Measurements from ENCODE around the gene TTLL9. TPM values are rescaled to one million over a fixed set of nuclear protein-coding genes. Genes with fewer than 3 reads are reported as not detected.
A peak's percentile ranks its signal among the peaks of the same experiment; 100 is the strongest.

Gene TTLL9
- total RNA-seq, 1 donor from 2014 or later = 0.37 TPM

- Mint-ChIP-seq H3K27me3 (ENCODE audit: low read depth) (no peaks in the 10 kb centered on the region), H3K36me3 (ENCODE audit: low read depth) (peaks cover 2% of the 10 kb centered on the region), H3K4me1 (ENCODE audit: low read depth) (peaks cover 38% of the 10 kb centered on the region), H3K9me3 (ENCODE audit: low read depth) (no peaks in the 10 kb centered on the region), H3K4me3 (ENCODE audit: unreplicated experiment) (no peak overlapping the region), H3K27ac (ENCODE audit: unreplicated experiment) (no peak overlapping the region)
- TF ChIP-seq CTCF (IDR thresholded peaks at IDR 0.05) = no peak
- no peak for DNase-seq (ENCODE audit: low spot score)
Measured at GRCh38 chr20:31838646-31839292, 31.7 kb upstream of the TTLL9 start.

- H3K4me3 Mint-ChIP-seq (ENCODE audit: unreplicated experiment) = no peak overlapping the region
- no peaks in the 10 kb centered on the region for H3K9me3 Mint-ChIP-seq (ENCODE audit: low read depth)
- no peak for DNase-seq (ENCODE audit: low spot score)
- peaks cover 2% of the 10 kb centered on the region for H3K36me3 Mint-ChIP-seq (ENCODE audit: low read depth)
- H3K27me3 Mint-ChIP-seq (ENCODE audit: low read depth) = no peaks in the 10 kb centered on the region
- peaks cover 38% of the 10 kb centered on the region for H3K4me1 Mint-ChIP-seq (ENCODE audit: low read depth)
- TF ChIP-seq CTCF (IDR thresholded peaks at IDR 0.05) = no peak
- no peak overlapping the region for H3K27ac Mint-ChIP-seq (ENCODE audit: unreplicated experiment)
Measured at GRCh38 chr20:31839782-31840487, 30.5 kb upstream of the TTLL9 start.

GRCh38 chr20:31840906-31841816 lies 29.3 kb upstream of the TTLL9 start:
- DNase-seq (ENCODE audit: low spot score) = no peak
- no peak overlapping the region for H3K27ac Mint-ChIP-seq (ENCODE audit: unreplicated experiment)
- no peaks in the 10 kb centered on the region for H3K9me3 Mint-ChIP-seq (ENCODE audit: low read depth)

GRCh38 chr20:31841928-31842327 lies 28.5 kb upstream of the TTLL9 start:
- Mint-ChIP-seq H3K4me3 (ENCODE audit: unreplicated experiment) (no peak overlapping the region), H3K36me3 (ENCODE audit: low read depth) (peaks cover 2% of the 10 kb centered on the region), H3K9me3 (ENCODE audit: low read depth) (no peaks in the 10 kb centered on the region), H3K27me3 (ENCODE audit: low read depth) (no peaks in the 10 kb centered on the region), H3K4me1 (ENCODE audit: low read depth) (peaks cover 38% of the 10 kb centered on the region), H3K27ac (ENCODE audit: unreplicated experiment) (no peak overlapping the region)
- DNase-seq (ENCODE audit: low spot score) = no peak
- no peak for TF ChIP-seq CTCF (IDR thresholded peaks at IDR 0.05)

More at GRCh38 chr20:31840906-31841816, 29.3 kb upstream of the TTLL9 start:
- TF ChIP-seq CTCF (IDR thresholded peaks at IDR 0.05) = peak; percentile 46
- H3K36me3 Mint-ChIP-seq (ENCODE audit: low read depth) = peaks cover 2% of the 10 kb centered on the region
- peaks cover 38% of the 10 kb centered on the region for H3K4me1 Mint-ChIP-seq (ENCODE audit: low read depth)
- no peaks in the 10 kb centered on the region for H3K27me3 Mint-ChIP-seq (ENCODE audit: low read depth)
- H3K4me3 Mint-ChIP-seq (ENCODE audit: unreplicated experiment) = no peak overlapping the region

Data from chondrocyte (in vitro differentiated cells).